ENCODE results near the gene TAL1. TPM values are rescaled to one million over a fixed set of nuclear protein-coding genes. Genes with fewer than 3 reads are reported as not detected.

The TAL1 gene
- total RNA-seq, 1 donor from 2014 or later, result 0.69 TPM

DNA sequence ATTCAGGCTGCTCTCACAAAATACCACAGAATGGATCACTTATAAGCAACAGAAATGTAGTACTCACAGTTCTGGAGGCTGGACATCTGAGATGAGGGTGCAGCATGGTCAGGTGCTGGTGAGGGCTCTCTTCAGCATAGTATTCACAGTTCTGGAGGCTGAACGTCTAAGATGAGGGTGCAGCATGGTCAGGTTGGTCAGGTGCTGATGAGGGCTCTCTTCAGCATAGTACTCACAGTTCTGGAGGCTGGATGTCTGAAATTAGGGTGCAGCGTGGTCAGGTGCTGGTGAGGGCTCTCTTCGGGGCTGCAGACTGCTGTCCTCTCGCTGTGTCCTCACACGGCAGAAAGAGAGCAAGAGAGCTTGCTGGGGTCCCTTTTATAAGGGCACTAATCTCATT is 59.2 kb downstream of the TAL1 start:
- TF ChIP-seq, protein P1, sequence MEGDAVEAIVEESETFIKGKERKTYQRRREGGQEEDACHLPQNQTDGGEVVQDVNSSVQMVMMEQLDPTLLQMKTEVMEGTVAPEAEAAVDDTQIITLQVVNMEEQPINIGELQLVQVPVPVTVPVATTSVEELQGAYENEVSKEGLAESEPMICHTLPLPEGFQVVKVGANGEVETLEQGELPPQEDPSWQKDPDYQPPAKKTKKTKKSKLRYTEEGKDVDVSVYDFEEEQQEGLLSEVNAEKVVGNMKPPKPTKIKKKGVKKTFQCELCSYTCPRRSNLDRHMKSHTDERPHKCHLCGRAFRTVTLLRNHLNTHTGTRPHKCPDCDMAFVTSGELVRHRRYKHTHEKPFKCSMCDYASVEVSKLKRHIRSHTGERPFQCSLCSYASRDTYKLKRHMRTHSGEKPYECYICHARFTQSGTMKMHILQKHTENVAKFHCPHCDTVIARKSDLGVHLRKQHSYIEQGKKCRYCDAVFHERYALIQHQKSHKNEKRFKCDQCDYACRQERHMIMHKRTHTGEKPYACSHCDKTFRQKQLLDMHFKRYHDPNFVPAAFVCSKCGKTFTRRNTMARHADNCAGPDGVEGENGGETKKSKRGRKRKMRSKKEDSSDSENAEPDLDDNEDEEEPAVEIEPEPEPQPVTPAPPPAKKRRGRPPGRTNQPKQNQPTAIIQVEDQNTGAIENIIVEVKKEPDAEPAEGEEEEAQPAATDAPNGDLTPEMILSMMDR (conservative IDR thresholded peaks at IDR 0.05; ENCODE audit: low read depth, low read length), result no peak
- H3K4me3 ChIP-seq (ENCODE audit: low read depth, low read length), result no peak overlapping the region
- DNase-seq (ENCODE audit: low read depth), result no peak

Other genes starting within 250 kb of the TAL1 start
- gene CYP4X1, start 208.6 kb downstream of the TAL1 start, total RNA-seq, result 0.46 TPM in 1 of 2 replicates, not detected in the other
- gene CYP4Z1, start 165.0 kb downstream of the TAL1 start, total RNA-seq, result not detected in 2 replicates
- not detected in 2 replicates for gene CYP4A22, start 94.8 kb downstream of the TAL1 start, total RNA-seq
- gene PDZK1IP1, start 42.2 kb downstream of the TAL1 start, total RNA-seq, result 14.3 and 43.2 TPM in 2 replicates
- gene STIL, start 81.9 kb upstream of the TAL1 start, total RNA-seq, result 17.3 and 26.8 TPM in 2 replicates
- 67.0 and 67.6 TPM in 2 replicates for gene CMPK1, start 101.6 kb upstream of the TAL1 start, total RNA-seq
- gene FOXE3, start 184.1 kb upstream of the TAL1 start, total RNA-seq, result not detected in 2 replicates
- gene FOXD2, start 205.8 kb upstream of the TAL1 start, total RNA-seq, result 0.14 TPM in 1 of 2 replicates, not detected in the other

All from epithelial cell of proximal tubule (primary cell).